ENCODE measurements around the gene CBARP. TPM values are rescaled to one million over a fixed set of nuclear protein-coding genes. Genes with fewer than 3 reads are reported as not detected.

CBARP gene
- total and polyA plus RNA-seq, 2 of the 13 experiments (the other 11 are each of a cell fraction or from before 2014, with no cell fraction given) = 1.2 to 1.4 TPM

DNA sequence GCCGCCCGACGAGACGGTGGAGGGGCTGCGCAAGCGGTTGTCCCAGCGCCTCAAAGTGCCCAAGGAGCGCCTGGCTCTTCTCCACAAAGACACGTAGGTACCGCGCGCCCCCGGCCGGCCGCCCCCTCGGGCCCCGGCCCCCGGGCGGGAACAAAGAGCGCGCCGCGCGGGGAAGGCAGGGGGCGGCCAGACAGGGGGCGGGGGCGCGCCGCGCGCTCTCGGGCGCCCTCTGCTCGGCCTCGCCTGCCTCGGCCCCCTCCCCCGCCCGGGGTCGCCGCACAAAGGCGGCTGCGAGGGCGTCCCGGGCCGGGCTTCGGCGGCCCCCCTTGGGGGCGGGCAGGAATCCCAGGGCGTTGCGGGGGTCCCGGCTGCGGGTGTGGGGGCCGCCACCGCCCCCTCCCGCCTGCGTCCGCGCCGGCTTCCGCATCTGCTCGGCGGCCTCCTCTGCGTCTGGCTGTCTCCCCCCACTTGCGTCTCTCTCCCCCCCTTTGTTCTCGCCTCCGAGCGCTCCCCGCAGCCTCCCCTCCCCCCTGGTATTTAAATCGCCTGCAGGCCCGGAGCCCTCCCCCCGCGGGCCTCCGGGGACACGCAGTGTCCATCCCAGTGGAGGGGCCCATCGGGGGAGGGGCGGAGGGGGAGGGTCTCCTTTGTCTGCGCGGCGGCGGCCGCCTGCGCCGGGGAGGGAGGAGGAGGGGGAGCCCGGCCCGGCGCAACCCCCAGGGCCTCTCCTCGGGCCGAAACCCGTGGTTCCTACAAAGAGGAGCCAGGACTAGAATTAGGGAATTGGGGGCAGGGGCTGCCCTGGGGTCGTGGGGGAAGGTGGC lies 12.8 kb upstream of the CBARP start (continued):
- TF ChIP-seq ISX (CRISPR knock-in tag; conservative IDR thresholded peaks at IDR 0.05) (no peak), THRA (CRISPR knock-in tag; IDR thresholded peaks at IDR 0.05; ENCODE audit: borderline replicate concordance) (peak; percentile 27; the same call in 1 of the 2 replicates), HIVEP1 (CRISPR knock-in tag; IDR thresholded peaks at IDR 0.05) (0 out of 2 replicates have a peak, but pooled peaks have one; percentile 19), GTF2F1 (IDR thresholded peaks at IDR 0.05; ENCODE audit: low read length) (no peak), BHLHE40 (IDR thresholded peaks at IDR 0.05; ENCODE audit: low read length) (no peak), JDP2 (CRISPR knock-in tag; IDR thresholded peaks at IDR 0.05; ENCODE audit: borderline replicate concordance) (no peak), ZNF619 (CRISPR knock-in tag; IDR thresholded peaks at IDR 0.05) (no peak), ZNF883 (CRISPR knock-in tag; IDR thresholded peaks at IDR 0.05; ENCODE audit: not compliant biosample characterization) (no peak), SATB2 (CRISPR knock-in tag; IDR thresholded peaks at IDR 0.05) (no peak), HMGXB4 (CRISPR knock-in tag; IDR thresholded peaks at IDR 0.05; ENCODE audit: borderline replicate concordance in 1 of 2, low read depth in 1 of 2) (no peak), MEIS2 (CRISPR knock-in tag; IDR thresholded peaks at IDR 0.05) (no peak), ZNF614 (CRISPR knock-in tag; IDR thresholded peaks at IDR 0.05; ENCODE audit: borderline replicate concordance) (no peak), ZFP82 (CRISPR knock-in tag; IDR thresholded peaks at IDR 0.05; ENCODE audit: borderline replicate concordance) (no peak)
- TF ChIP-seq, protein P1, sequence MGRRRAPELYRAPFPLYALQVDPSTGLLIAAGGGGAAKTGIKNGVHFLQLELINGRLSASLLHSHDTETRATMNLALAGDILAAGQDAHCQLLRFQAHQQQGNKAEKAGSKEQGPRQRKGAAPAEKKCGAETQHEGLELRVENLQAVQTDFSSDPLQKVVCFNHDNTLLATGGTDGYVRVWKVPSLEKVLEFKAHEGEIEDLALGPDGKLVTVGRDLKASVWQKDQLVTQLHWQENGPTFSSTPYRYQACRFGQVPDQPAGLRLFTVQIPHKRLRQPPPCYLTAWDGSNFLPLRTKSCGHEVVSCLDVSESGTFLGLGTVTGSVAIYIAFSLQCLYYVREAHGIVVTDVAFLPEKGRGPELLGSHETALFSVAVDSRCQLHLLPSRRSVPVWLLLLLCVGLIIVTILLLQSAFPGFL (CRISPR knock-in tag; IDR thresholded peaks at IDR 0.05) = no peak
- TF ChIP-seq, protein P2, sequence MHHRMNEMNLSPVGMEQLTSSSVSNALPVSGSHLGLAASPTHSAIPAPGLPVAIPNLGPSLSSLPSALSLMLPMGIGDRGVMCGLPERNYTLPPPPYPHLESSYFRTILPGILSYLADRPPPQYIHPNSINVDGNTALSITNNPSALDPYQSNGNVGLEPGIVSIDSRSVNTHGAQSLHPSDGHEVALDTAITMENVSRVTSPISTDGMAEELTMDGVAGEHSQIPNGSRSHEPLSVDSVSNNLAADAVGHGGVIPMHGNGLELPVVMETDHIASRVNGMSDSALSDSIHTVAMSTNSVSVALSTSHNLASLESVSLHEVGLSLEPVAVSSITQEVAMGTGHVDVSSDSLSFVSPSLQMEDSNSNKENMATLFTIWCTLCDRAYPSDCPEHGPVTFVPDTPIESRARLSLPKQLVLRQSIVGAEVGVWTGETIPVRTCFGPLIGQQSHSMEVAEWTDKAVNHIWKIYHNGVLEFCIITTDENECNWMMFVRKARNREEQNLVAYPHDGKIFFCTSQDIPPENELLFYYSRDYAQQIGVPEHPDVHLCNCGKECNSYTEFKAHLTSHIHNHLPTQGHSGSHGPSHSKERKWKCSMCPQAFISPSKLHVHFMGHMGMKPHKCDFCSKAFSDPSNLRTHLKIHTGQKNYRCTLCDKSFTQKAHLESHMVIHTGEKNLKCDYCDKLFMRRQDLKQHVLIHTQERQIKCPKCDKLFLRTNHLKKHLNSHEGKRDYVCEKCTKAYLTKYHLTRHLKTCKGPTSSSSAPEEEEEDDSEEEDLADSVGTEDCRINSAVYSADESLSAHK (CRISPR knock-in tag; IDR thresholded peaks at IDR 0.05; ENCODE audit: borderline replicate concordance) = no peak
